WTC11 (cell line): ENCODE data around the gene ADARB2. TPM values are rescaled to one million over a fixed set of nuclear protein-coding genes. Genes with fewer than 3 reads are reported as not detected.

Experiments used
- ATAC-seq: fragments of 200-7000 bp; cut with Tn5 transposase; 2 replicates; pipeline ENCODE4 v1.10.0; 2021; ENCODE audit warnings: mild to moderate bottlenecking, moderate library complexity
- CTCF ChIA-PET: fragments of 300-600 bp; sonication (Branson Sonifier 250); formaldehyde crosslinking; loops from one replicate; lab custom pipeline; 2021; ENCODE audit warnings: antibody characterized with exemption; lab: Charles Lee
- POLR2A ChIA-PET: fragments of 350-600 bp; sonication (Branson Sonifier 250); formaldehyde crosslinking; loops from one replicate; lab custom pipeline; 2021; ENCODE audit warnings: antibody characterized with exemption; lab: Charles Lee
- DNase-seq: peaks from one replicate; pipeline ENCODE4 v3.0.0; 2021; ENCODE audit warnings: low spot score
- H3K27ac Mint-ChIP-seq: 2 replicates; pipeline ENCODE4 v1.8.0; 2021; ENCODE audit warnings: mixed read lengths
- H3K27me3 Mint-ChIP-seq: 2 replicates; pipeline ENCODE4 v1.8.0; 2021; ENCODE audit warnings: low read depth, mild to moderate bottlenecking, moderate library complexity, mixed read lengths
- H3K36me3 Mint-ChIP-seq: 2 replicates; pipeline ENCODE4 v1.8.0; 2021; ENCODE audit warnings: mixed read lengths
- H3K4me1 Mint-ChIP-seq: 2 replicates; pipeline ENCODE4 v1.8.0; 2022; ENCODE audit warnings: mixed read lengths
- H3K4me3 Mint-ChIP-seq: 2 replicates; pipeline ENCODE4 v1.8.0; 2021; ENCODE audit warnings: mild to moderate bottlenecking, moderate library complexity, mixed read lengths
- H3K9me3 Mint-ChIP-seq: 2 replicates; pipeline ENCODE4 v1.8.0; 2021; ENCODE audit warnings: mixed read lengths
- AR ChIP-seq: fragments of 250-450 bp; sonication (Bioruptor Pico); IDR thresholded peaks from 2 replicates; pipeline ENCODE4 v1.9.0; 2021; ENCODE audit warnings: mild to moderate bottlenecking
- ATF1 ChIP-seq: sonication (generic); formaldehyde crosslinking; IDR thresholded peaks from 2 replicates; pipeline ENCODE4 v1.8.1; 2023; ENCODE audit warnings: mild to moderate bottlenecking, moderate library complexity, missing genetic modification reagents
- E2F1 ChIP-seq: sonication (generic); formaldehyde crosslinking; IDR thresholded peaks from 2 replicates; pipeline ENCODE4 v1.8.0; 2022; ENCODE audit warnings: mild to moderate bottlenecking, missing genetic modification reagents
- ESRRA ChIP-seq: sonication (generic); formaldehyde crosslinking; IDR thresholded peaks from 2 replicates; pipeline ENCODE4 v1.8.1; 2022; ENCODE audit warnings: mild to moderate bottlenecking, missing genetic modification reagents, borderline replicate concordance
- ETV6 ChIP-seq: sonication (generic); formaldehyde crosslinking; IDR thresholded peaks from 2 replicates; pipeline ENCODE4 v1.8.1; 2022; ENCODE audit warnings: mild to moderate bottlenecking, missing genetic modification reagents
- FOXJ3 ChIP-seq: sonication (generic); formaldehyde crosslinking; IDR thresholded peaks from 2 replicates; pipeline ENCODE4 v1.9.0; 2021; ENCODE audit warnings: missing genetic modification reagents, mild to moderate bottlenecking, borderline replicate concordance
- MXD4 ChIP-seq: fragments of 250-450 bp; sonication (Bioruptor Pico); IDR thresholded peaks from 2 replicates; pipeline ENCODE4 v1.8.0; 2021; ENCODE audit warnings: mild to moderate bottlenecking, moderate library complexity, borderline replicate concordance
- NFYB ChIP-seq: sonication (generic); formaldehyde crosslinking; conservative IDR thresholded peaks from 2 replicates; pipeline ENCODE4 v1.8.0; 2022; ENCODE audit warnings: low read depth, missing genetic modification reagents
- NR2C2 ChIP-seq: sonication (generic); formaldehyde crosslinking; IDR thresholded peaks from 2 replicates; pipeline ENCODE4 v1.8.0; 2022; ENCODE audit warnings: mild to moderate bottlenecking, missing genetic modification reagents
- NR3C1 ChIP-seq: sonication (generic); formaldehyde crosslinking; conservative IDR thresholded peaks from 2 replicates; pipeline ENCODE4 v1.8.1; 2023; ENCODE audit warnings: low read depth, mild to moderate bottlenecking, missing genetic modification reagents
- PRRX2 ChIP-seq: fragments of 250-450 bp; sonication (Bioruptor Pico); IDR thresholded peaks from 2 replicates; pipeline ENCODE4 v1.8.0; 2021; ENCODE audit warnings: mild to moderate bottlenecking
- RORB ChIP-seq: fragments of 250-450 bp; sonication (Bioruptor Pico); IDR thresholded peaks from 2 replicates; pipeline ENCODE4 v1.9.0; 2021; ENCODE audit warnings: mild to moderate bottlenecking
- TEAD4 ChIP-seq: sonication (generic); formaldehyde crosslinking; IDR thresholded peaks from 2 replicates; pipeline ENCODE4 v1.8.0; 2022; ENCODE audit warnings: mild to moderate bottlenecking, missing genetic modification reagents
- ZNF219 ChIP-seq: sonication (generic); formaldehyde crosslinking; IDR thresholded peaks from 2 replicates; pipeline ENCODE4 v1.8.0; 2023; ENCODE audit warnings: missing genetic modification reagents, mild to moderate bottlenecking, borderline replicate concordance
- ZNF423 ChIP-seq: fragments of 250-450 bp; sonication (Bioruptor Pico); IDR thresholded peaks from 2 replicates; pipeline ENCODE4 v2.1.2; 2022; ENCODE audit warnings: mild to moderate bottlenecking, moderate library complexity
- total RNA-seq: library from RNA; stranded (reverse); gene quantifications from 3 replicates; pipeline ENCODE4 v1.2.3, GENCODE V29; 2021
- TF ChIP-seq, protein P1 (sequence below): sonication (generic); formaldehyde crosslinking; IDR thresholded peaks from 2 replicates; pipeline ENCODE4 v1.8.0; 2022; ENCODE audit warnings: mild to moderate bottlenecking, missing genetic modification reagents
- TF ChIP-seq, protein P2 (sequence below): sonication (generic); formaldehyde crosslinking; IDR thresholded peaks from 2 replicates; pipeline ENCODE4 v1.8.1; 2022; ENCODE audit warnings: low read depth, mild to moderate bottlenecking, moderate library complexity, missing genetic modification reagents, borderline replicate concordance
- TF ChIP-seq, protein P3 (sequence below): sonication (generic); formaldehyde crosslinking; conservative IDR thresholded peaks from 2 replicates; pipeline ENCODE4 v1.8.1; 2022; ENCODE audit warnings: mild to moderate bottlenecking, missing genetic modification reagents
- TF ChIP-seq, protein P4 (sequence below): fragments of 250-450 bp; sonication (Bioruptor Pico); conservative IDR thresholded peaks from 2 replicates; pipeline ENCODE4 v1.9.0; 2021; ENCODE audit warnings: mild to moderate bottlenecking

The ADARB2 gene
- total RNA-seq, 1 experiment from 2014 or later = 3.7 TPM

DNA sequence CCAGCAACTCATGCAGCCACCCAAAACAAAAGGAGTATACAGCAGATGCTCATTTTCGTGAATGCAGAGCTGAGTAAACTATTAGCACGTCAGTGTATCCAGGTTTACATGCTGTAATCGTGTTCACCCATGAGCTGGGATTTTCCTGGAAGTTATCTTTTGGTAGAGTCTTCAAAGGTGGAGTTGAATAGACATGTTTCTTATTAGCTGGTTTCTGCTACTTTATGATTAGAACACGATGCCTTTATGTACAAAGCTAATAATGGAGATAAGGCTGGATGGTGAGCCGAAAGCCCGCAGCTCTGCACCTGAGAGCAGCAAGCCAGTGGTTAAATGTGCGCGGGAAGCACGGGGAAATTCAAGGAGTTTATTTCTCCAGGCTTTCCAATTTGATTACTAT is 123.8 kb downstream of the ADARB2 start (continued):
- TF ChIP-seq, protein P1, sequence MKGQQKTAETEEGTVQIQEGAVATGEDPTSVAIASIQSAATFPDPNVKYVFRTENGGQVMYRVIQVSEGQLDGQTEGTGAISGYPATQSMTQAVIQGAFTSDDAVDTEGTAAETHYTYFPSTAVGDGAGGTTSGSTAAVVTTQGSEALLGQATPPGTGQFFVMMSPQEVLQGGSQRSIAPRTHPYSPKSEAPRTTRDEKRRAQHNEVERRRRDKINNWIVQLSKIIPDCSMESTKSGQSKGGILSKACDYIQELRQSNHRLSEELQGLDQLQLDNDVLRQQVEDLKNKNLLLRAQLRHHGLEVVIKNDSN = no peak
- TF ChIP-seq, protein P2, sequence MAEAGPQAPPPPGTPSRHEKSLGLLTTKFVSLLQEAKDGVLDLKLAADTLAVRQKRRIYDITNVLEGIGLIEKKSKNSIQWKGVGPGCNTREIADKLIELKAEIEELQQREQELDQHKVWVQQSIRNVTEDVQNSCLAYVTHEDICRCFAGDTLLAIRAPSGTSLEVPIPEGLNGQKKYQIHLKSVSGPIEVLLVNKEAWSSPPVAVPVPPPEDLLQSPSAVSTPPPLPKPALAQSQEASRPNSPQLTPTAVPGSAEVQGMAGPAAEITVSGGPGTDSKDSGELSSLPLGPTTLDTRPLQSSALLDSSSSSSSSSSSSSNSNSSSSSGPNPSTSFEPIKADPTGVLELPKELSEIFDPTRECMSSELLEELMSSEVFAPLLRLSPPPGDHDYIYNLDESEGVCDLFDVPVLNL (CRISPR knock-in tag) = no peak
- TF ChIP-seq ATF1 (CRISPR knock-in tag) (no peak), ESRRA (CRISPR knock-in tag) (no peak), NFYB (CRISPR knock-in tag) (no peak), NR2C2 (CRISPR knock-in tag) (no peak), MXD4 (CRISPR knock-in tag) (no peak)
- TF ChIP-seq, protein P3, sequence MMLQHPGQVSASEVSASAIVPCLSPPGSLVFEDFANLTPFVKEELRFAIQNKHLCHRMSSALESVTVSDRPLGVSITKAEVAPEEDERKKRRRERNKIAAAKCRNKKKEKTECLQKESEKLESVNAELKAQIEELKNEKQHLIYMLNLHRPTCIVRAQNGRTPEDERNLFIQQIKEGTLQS = no peak

- Mint-ChIP-seq H3K27me3 (peaks cover 11% of the 10 kb centered on the region), H3K27ac (peak overlapping the region; percentile 45; the same call in 1 of the 2 replicates), H3K4me3 (no peak overlapping the region), H3K4me1 (peaks cover 52% of the 10 kb centered on the region), H3K9me3 (no peaks in the 10 kb centered on the region), H3K36me3 (no peaks in the 10 kb centered on the region)
- ChIA-PET CTCF (no interaction called here), POLR2A (no interaction called here)
- DNase-seq (no peak), ATAC-seq (no peak)
- TF ChIP-seq PRRX2 (CRISPR knock-in tag) (no peak), RORB (CRISPR knock-in tag) (no peak), TEAD4 (CRISPR knock-in tag) (no peak), FOXJ3 (CRISPR knock-in tag) (no peak), AR (CRISPR knock-in tag) (no peak), NR3C1 (CRISPR knock-in tag) (no peak), ZNF219 (no peak), ETV6 (CRISPR knock-in tag) (no peak), ZNF423 (CRISPR knock-in tag) (no peak), E2F1 (no peak)
- TF ChIP-seq, protein P4, sequence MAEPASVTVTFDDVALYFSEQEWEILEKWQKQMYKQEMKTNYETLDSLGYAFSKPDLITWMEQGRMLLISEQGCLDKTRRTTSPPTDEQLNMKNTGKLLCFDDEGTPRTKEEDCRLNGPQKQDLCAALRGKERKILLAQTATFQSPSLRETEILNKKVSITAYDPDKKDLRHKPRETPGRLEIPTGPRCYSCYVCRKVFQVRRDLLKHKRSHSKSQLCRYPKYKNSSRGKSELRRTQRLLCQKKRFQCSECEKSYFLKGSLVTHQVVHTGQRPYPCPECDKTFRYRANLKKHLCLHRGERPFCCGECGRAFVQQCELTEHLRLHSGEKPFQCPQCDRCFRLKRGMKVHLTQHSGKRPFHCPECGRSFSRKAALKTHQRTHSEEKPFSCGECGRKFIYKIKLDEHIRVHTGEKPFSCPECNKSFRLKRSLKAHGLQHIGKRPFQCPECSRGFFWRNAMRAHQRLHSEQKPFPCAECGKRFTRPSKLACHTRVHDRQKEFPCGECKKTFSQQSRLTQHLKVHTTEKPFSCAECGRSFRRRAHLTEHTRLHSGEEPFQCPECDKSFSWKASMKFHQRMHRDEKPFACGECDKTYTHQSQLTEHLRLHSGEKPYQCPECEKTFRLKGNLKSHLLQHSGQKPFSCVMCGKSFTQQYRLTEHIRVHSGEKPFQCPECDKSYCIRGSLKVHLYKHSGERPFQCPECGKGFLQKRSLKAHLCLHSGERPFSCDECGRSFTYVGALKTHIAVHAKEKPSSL = no peak
Observed at GRCh38 chr10:1612908-1613307, 124.4 kb downstream of the ADARB2 start.
